Activated naive CD8-positive, alpha-beta T cell treated with anti-CD3 and anti-CD28 coated beads, Interleukin-2, amount 50 U/mL, for 16 hours (primary cell): Measurements from ENCODE around the gene TMEM123.

Experiments
- DNase-seq: peaks from one replicate; pipeline ENCODE4 v3.0.0-alpha.2; 2020; ENCODE audit warnings: low read depth, low spot score

TMEM123 gene

GRCh38 chr11:102452461-102453301 is at the start of gene TMEM123:
TSS of gene TMEM123 (minus strand) at chr11:102452765. CDS start at chr11:102452623, 142 bp downstream.
- peak; percentile 76 for DNase-seq

- no peak for DNase-seq
These were observed 48.3 kb upstream of the TMEM123 start for GRCh38 chr11:102500829-102501228.

GRCh38 chr11:102499931-102500330 is 47.4 kb upstream of the TMEM123 start:
- no peak for DNase-seq

- DNase-seq, result no peak
These were observed 46.6 kb upstream of the TMEM123 start for GRCh38 chr11:102499151-102499550.

GRCh38 chr11:102497061-102497460 is 44.5 kb upstream of the TMEM123 start:
- no peak for DNase-seq

- DNase-seq, result peak; percentile 14
These were observed 42.8 kb upstream of the TMEM123 start for GRCh38 chr11:102495161-102496042.

GRCh38 chr11:102494216-102494615 is 41.7 kb upstream of the TMEM123 start:
- DNase-seq, result no peak

- DNase-seq, result no peak
These were observed 41.0 kb upstream of the TMEM123 start for GRCh38 chr11:102493524-102493923.

- DNase-seq, result no peak
These were observed 39.4 kb upstream of the TMEM123 start for GRCh38 chr11:102491969-102492368.

GRCh38 chr11:102489186-102490145 is 36.9 kb upstream of the TMEM123 start:
- no peak for DNase-seq

GRCh38 chr11:102488208-102488607 is 35.6 kb upstream of the TMEM123 start:
- DNase-seq, result no peak

GRCh38 chr11:102487214-102487613 is 34.6 kb upstream of the TMEM123 start:
- no peak for DNase-seq

GRCh38 chr11:102486584-102486983 is 34.0 kb upstream of the TMEM123 start:
- no peak for DNase-seq

- DNase-seq, result no peak
These were observed 32.6 kb upstream of the TMEM123 start for GRCh38 chr11:102485095-102485722.

GRCh38 chr11:102482433-102482832 is 29.9 kb upstream of the TMEM123 start:
- DNase-seq, result no peak

GRCh38 chr11:102479733-102480132 is 27.2 kb upstream of the TMEM123 start:
- no peak for DNase-seq

GRCh38 chr11:102478673-102479299 is 26.2 kb upstream of the TMEM123 start:
- DNase-seq, result no peak

GRCh38 chr11:102476812-102477211 is 24.2 kb upstream of the TMEM123 start:
- DNase-seq, result no peak

GRCh38 chr11:102476069-102476468 is 23.5 kb upstream of the TMEM123 start:
- DNase-seq, result no peak

- no peak for DNase-seq
These were observed 21.0 kb upstream of the TMEM123 start for GRCh38 chr11:102473543-102473942.
